Spleen (tissue), 7 donors: ENCODE data around the gene ARVCF.
A peak's percentile ranks its signal among the peaks of the same experiment; 100 is the strongest.

ENCODE experiments used
- POLR2A ChIP-seq, 3 donors: fragments of 450-650 bp; IDR thresholded peaks; one replicate each; pipeline ENCODE4 v1.5.1; 2017; ENCODE audit warnings: antibody characterized with exemption in 3 of 3, mild to moderate bottlenecking in 1 of 3
- POLR2AphosphoS5 ChIP-seq, 3 donors: sonication (generic); formaldehyde crosslinking; IDR thresholded peaks; one replicate each; pipeline ENCODE4 v1.5.1; 2017; ENCODE audit warnings: antibody characterized with exemption in 3 of 3
- TF ChIP-seq, protein P1 (sequence below), 11 experiments: fragments of 200-600 bp in 7 of 11; fragments of 450-650 bp in 4 of 11; sonication (generic) in 4 of 11; IDR thresholded peaks in 8 of 11; conservative IDR thresholded peaks in 3 of 11; 1 replicate in 7 of 11; 2 replicates in 4 of 11; pipeline versions ENCODE4 v1.4.0 to v1.8.0; 2016 to 2021; ENCODE audit warnings: antibody characterized with exemption in 11 of 11, inconsistent platforms in 4 of 11, mild to moderate bottlenecking in 1 of 11
- donor health status: DM: no; HTN: no; CAD: no; lungs with moderate emphysema.
- donor health status: DM: no; HTN: no; CAD: no.
- donor health status: DM: no; HTN: no; CAD: no.

DNA sequence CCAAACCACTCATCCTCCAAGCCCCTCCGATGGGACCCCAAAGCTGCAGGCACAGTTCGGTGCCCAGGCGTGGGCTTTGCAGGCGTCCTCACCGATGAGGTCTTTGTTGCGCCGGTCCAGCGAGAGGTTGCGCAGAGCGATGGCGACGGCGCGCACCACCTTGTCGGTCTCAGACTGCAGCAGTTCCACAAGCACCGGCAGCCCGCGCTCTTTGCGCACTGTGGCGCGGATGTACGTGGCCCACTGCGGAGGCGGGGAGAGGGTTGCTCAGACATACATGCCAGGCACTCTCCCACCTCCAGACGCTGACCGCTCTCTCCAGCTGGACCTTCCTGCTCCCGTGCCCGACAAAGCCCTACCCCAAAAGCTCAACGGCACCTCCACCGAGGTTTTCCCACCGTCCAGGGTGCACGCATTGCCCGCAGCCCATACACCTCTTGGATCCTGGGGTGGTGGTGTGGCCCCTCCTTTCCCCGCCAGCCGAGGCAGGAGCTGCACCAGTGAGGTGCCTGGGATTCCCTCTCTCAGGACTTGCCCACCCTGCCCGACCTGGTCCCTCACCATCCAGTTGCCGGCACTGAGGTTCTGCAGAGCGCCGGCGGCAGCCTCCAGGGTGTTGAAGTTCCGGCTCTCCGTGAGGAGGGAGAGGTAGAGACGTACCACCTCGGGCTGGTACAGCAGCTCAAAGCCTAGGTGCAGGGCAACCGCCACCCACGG, 42.9 kb downstream of the ARVCF start:
- TF ChIP-seq, protein P1, sequence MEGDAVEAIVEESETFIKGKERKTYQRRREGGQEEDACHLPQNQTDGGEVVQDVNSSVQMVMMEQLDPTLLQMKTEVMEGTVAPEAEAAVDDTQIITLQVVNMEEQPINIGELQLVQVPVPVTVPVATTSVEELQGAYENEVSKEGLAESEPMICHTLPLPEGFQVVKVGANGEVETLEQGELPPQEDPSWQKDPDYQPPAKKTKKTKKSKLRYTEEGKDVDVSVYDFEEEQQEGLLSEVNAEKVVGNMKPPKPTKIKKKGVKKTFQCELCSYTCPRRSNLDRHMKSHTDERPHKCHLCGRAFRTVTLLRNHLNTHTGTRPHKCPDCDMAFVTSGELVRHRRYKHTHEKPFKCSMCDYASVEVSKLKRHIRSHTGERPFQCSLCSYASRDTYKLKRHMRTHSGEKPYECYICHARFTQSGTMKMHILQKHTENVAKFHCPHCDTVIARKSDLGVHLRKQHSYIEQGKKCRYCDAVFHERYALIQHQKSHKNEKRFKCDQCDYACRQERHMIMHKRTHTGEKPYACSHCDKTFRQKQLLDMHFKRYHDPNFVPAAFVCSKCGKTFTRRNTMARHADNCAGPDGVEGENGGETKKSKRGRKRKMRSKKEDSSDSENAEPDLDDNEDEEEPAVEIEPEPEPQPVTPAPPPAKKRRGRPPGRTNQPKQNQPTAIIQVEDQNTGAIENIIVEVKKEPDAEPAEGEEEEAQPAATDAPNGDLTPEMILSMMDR (IDR thresholded peaks at IDR 0.05 in 8 of 11, conservative IDR thresholded peaks at IDR 0.05 in 3 of 11): no peak
- peak in 1 of 3 donors; percentile 30 for TF ChIP-seq POLR2AphosphoS5 (IDR thresholded peaks at IDR 0.05)
- TF ChIP-seq POLR2A (IDR thresholded peaks at IDR 0.05): no peak
